Right forelimb (tissue), 1 donor: ENCODE measurements around the gene CCDC197.

Experiments
- DNase-seq: peaks from one replicate; pipeline ENCODE4 v3.0.0-alpha.2; 2018

The CCDC197 gene

DNA sequence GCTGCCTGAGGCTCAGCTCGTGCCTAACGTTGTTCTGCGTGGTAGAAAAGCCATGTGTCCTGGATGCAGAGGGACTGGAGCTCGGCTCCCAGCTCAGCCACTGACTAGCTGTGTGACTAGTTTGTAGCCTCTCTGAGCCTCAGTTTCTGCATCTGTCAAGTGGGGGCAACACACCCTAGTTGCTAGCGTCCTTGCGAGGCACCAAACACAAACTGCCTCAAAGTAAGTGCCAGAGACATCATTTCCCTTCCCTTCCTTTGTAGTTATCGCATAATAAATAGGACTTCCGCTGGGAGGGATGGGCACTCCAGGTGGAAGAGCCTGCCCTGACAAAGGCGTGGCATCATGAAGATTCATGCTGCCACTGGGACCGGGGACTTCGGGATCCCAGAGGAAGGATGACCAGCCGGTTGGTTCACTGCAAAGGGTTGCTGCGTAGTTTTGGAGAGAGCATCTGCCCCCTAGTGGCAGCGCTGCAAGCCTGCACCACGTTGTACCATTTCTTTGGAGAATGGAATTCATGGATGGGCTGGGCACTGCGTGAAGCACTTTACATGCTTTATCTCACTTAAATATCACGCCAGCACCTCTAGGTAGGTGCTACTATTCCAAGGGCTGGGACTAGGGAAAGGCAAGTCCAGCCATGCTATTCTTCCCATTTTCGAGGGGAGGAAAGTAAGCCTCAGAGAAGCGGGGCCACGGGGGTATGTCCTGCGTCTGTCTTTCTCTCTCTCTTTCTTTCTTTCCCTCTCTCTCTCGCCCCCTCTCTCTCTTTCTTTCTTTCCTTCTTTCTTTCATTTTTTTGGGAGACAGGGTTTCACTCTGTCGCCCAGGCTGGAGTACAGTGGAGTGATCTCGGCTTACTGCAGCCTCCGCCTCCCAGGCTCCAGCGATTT is 4.6 kb downstream of the CCDC197 start:
- peak; percentile 68 for DNase-seq

DNA sequence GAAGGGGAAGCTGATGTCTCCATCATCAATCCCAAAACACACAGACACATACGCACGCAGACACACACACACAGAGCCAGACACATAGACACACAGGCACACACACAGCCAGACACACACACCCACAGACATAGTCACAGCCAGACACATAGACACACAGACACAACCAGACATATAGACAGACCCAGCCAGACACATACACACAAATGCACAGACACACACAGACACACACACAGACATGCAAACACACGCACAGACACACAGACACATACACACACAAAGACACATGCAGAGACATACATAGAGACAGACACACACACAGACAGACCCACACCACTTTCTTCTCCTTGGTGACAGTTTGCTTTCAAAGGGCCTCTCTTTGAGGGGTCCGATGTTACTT is 6.3 kb downstream of the CCDC197 start:
- no peak for DNase-seq

GRCh38 chr14:94004015-94004414 is 6.9 kb downstream of the CCDC197 start:
- no peak for DNase-seq

DNA sequence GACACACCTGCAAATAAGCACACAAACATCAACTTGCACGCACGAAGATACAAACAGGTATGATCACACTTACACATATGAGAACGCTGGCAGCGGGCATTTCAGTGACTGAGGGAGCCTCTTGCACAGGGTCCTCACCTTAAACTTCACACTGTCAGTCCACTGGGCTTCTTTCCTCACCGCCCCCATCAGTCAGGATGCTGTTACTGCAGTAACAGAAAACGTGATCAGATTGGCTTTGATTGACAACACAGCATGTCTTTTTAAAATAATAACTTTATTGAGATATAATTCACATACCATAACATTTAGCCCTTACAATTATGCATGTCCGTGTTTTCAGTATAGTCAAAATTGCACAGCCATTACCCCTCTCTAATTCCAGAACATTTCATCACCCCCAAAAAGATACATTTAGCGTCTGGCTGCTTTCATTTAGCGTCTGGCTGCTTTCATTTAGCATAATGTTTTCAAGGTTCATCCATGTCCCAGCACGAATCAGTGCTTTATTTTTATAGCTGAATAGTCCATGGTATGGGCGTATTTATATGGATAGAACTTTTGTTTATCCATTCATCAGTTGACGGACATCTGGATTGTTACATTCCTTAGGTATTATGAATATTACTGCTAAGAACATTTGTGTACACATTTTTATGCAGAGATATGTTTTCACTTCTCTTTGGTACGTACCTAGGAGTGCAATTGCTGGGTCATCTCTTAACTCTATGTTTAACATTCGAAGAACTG is 8.4 kb downstream of the CCDC197 start:
- no peak for DNase-seq

- no peak for DNase-seq
Measured at GRCh38 chr14:94008234-94008633, 11.1 kb downstream of the CCDC197 start.

DNA sequence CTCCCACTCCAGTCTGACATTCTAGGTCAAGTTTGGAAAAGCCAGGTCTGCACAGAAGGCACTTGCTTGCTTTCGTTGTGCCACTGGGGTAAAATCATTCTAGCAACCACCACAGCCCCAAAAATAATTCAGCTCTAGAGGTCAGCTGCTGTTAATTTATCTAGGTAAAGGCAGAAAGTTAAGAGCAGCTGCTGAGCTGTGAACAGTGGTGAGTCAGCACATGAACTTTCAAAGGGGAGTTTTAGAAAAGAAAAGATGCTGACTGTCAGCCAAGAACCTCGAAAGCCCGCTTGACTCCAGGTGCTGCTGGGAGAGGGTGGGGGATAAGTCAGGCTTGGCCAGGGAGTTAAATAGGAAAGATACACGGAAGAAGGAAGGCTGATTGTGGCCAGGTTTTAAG is 12.7 kb downstream of the CCDC197 start:
- no peak for DNase-seq

DNA sequence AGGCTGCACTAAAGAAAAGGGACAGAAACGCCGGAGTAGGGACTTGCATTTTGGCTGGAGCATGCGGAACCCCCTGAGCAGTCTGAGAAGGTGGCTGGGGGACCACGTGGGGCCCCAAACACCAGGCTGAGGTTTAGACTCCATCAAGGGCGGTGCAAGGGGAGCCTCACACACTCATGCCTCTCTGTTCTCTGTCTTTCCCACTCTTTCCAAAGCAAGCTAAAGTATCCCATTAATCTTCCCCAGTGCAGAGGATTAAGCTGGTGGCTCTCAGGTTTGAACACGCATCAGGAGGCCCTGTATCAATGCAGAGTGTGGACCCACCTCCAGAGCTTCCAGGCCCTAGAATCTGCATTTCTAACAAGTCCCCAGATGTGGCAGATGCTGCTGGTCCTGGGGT is 13.5 kb downstream of the CCDC197 start:
- DNase-seq: no peak

DNA sequence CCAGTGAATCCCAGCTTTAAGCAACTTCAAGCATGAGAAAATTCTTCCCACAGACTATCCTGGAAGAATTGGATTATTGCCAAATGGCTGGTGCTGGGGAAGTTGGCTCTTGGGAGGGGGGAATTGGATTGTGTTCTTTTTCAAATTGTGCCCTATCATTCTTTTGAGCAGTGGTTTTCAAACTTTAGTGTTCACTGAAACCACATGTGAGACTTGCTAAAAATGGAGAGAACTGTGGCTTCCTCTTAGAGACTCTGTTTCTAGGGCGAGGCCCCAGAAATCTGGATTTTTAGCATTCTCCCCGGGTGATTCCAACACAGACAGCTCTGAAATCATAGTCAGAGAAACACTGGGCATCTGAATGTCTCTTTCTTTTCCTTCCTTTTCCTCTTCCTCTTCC is 14.7 kb downstream of the CCDC197 start:
- DNase-seq: no peak

DNA sequence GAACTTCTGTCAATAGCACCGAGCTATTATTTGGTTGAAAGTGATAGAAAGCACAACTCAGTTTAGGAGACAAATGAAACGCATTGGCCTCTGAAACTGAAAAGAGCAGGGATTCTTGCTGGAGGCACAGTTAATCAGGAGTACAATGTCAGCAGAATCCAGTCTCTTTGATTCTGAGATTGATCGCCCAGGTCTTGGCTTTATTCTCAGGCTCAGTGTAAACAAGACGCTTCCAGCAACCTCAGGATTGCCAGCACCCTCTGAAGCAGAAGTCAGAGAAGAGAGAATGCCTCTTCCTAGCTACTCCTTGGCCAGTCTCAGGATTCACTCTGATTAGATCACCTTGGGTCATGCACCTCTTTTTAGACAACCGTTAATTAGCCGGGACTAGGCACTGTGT is 17.3 kb downstream of the CCDC197 start:
- DNase-seq: no peak

- DNase-seq: no peak
Measured at GRCh38 chr14:94015223-94015622, 18.1 kb downstream of the CCDC197 start.

GRCh38 chr14:94016446-94016976 is 19.4 kb downstream of the CCDC197 start:
- DNase-seq: no peak

- DNase-seq: no peak
Measured at GRCh38 chr14:94018308-94018707, 21.2 kb downstream of the CCDC197 start.

- no peak for DNase-seq
Measured at GRCh38 chr14:94019329-94019728, 22.2 kb downstream of the CCDC197 start.

GRCh38 chr14:94020267-94020666 is 23.2 kb downstream of the CCDC197 start:
- DNase-seq: no peak

DNA sequence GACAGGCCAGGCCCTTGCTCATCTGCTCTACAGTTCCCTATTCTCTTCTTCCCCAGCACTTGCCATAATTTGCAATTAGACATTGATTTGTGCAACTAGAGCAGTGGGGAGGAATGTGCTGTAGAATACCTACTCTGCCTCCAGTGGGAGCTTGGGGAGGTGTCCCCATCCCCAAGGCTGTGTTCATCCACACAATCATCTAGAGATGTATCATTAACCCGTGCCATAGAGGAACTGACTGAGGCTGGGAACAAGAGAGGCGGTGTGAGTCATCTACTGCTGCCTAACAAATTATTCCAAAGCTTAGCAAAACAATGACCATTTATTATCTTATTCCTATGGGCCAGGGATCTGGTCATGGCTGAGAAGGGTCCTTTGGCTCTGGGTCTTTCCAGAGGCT is 23.9 kb downstream of the CCDC197 start:
- no peak for DNase-seq

- DNase-seq: no peak
Measured at GRCh38 chr14:94021416-94022157, 24.5 kb downstream of the CCDC197 start.

- no peak for DNase-seq
Measured at GRCh38 chr14:94022532-94023411, 25.7 kb downstream of the CCDC197 start.

- no peak for DNase-seq
Measured at GRCh38 chr14:94024549-94024948, 27.4 kb downstream of the CCDC197 start.

GRCh38 chr14:94025720-94026119 is 28.6 kb downstream of the CCDC197 start:
- no peak for DNase-seq

GRCh38 chr14:94026173-94026888 is 29.2 kb downstream of the CCDC197 start, which contains the start of gene OTUB2:
Gene OTUB2 (plus strand): TSS chr14:94026340. CDS start chr14:94026538, 198 bp downstream.
- peak; percentile 100 for DNase-seq

GRCh38 chr14:94026889-94027469 is 29.9 kb downstream of the CCDC197 start:
- DNase-seq: no peak
